Adrenal gland (tissue), 12 donors: ENCODE data around the gene FMN1. TPM values are rescaled to one million over a fixed set of nuclear protein-coding genes. Genes with fewer than 3 reads are reported as not detected.

Experiments
- DNase-seq, 7 donors: peaks; one replicate each; pipeline ENCODE4 v3.0.0-alpha.2; 2019 to 2020
- H3K27ac ChIP-seq, 5 donors: fragments of 200-600 bp; sonication (generic) in 4 of 5; 1 replicate in 3 of 5; 2 replicates in 2 of 5; pipeline versions ENCODE4 v1.5.1 to v1.8.0; 2016 to 2020; ENCODE audit warnings: mild to moderate bottlenecking in 1 of 5
- H3K27me3 ChIP-seq: fragments of 200-600 bp; 2 replicates; pipeline ENCODE4 v1.8.0; 2021
- H3K36me3 ChIP-seq, 2 donors: fragments of 200-600 bp; replicated peaks in 1 of 2; 1 replicate in 1 of 2; 2 replicates in 1 of 2; pipeline versions ENCODE4 v1.5.1 to v1.8.0; 2018 to 2022
- H3K4me1 ChIP-seq, 2 donors: fragments of 200-600 bp; replicated peaks in 1 of 2; 1 replicate in 1 of 2; 2 replicates in 1 of 2; pipeline versions ENCODE4 v1.5.1 to v1.8.0; 2018 to 2021
- H3K4me3 ChIP-seq, 4 donors: fragments of 200-600 bp; sonication (generic) in 3 of 4; one replicate each; pipeline ENCODE4 v1.5.1; 2016 to 2018
- H3K9me3 ChIP-seq, 3 donors: fragments of 200-600 bp; sonication (generic) in 1 of 3; replicated peaks in 1 of 3; 1 replicate in 2 of 3; 2 replicates in 1 of 3; pipeline versions ENCODE4 v1.5.1 to v1.8.0; 2016 to 2021
- POLR2A ChIP-seq, 2 donors: fragments of 450-650 bp; IDR thresholded peaks; one replicate each; pipeline ENCODE4 v1.6.1; 2017; ENCODE audit warnings: antibody characterized with exemption in 2 of 2, mild to moderate bottlenecking in 2 of 2, moderate library complexity in 1 of 2
- WGBS, 4 donors: extraction: QIAGEN DNeasy Blood & Tissue Kit in 2 of 4; methylation state at CpG; one replicate each; pipeline versions ENCODE4 v1.1.5 to v1.1.7; 2013 to 2017; 5-methylcytosine and 5-hydroxymethylcytosine counted together
- intact Hi-C, 2 donors: fragments of 100-400 bp; cut with DNase I; formaldehyde crosslinking; loops; one replicate each; pipeline versions ENCODE4 v1.14.1 to v1.15.0; 2022 to 2023
- polyA plus RNA-seq, 3 donors: library from polyadenylated mRNA; stranded (reverse); fragments of 200-250 nt in 2 of 3; fragments of 350-450 nt in 1 of 3; fragmentation: Illumina TruSeq in 1 of 3; extraction: RNeasy Lipid Tissue Mini Kit (QIAGEN cat#74804) in 1 of 3; gene quantifications; one replicate each; pipeline ENCODE4 v1.2.3, GENCODE V29; 2013 to 2014
- total RNA-seq, 9 donors: library from RNA; depleted of rRNA in 4 of 9; stranded (reverse); fragments of >200 nt in 4 of 9; fragments of 120-200 nt in 1 of 9; fragmentation: NEBNext Ultra II Directional in 1 of 9; extraction: Animal tissue kit (Norgen Biotek cat#: 25700) in 1 of 9; gene quantifications; one replicate each; pipeline versions ENCODE4 v1.1.0 to v1.2.4, GENCODE V29; 2013 to 2023
- TF ChIP-seq, protein P1 (sequence below), 6 experiments: fragments of 450-650 bp in 4 of 6; fragments of 200-600 bp in 2 of 6; sonication (generic) in 1 of 6; IDR thresholded peaks; 1 replicate in 5 of 6; 2 replicates in 1 of 6; pipeline versions ENCODE4 v1.5.1 to v1.8.0; 2016 to 2021; ENCODE audit warnings: antibody characterized with exemption in 6 of 6, mild to moderate bottlenecking in 2 of 6, moderate library complexity in 1 of 6
- donor health status: healthy with polysubstance abuse.
- donor health status: Bipolar disorder and iron deficiency.
- donor health status: DM: yes; HTN: yes; CAD: no.
- donor health status: DM: no; HTN: no; CAD: no.
- donor health status: DM: no; HTN: no; CAD: no.
- donor health status: DM: yes; HTN: yes; CAD: no.

FMN1 gene
- total and polyA plus RNA-seq, 12 donors, result 0.37 to 29.2 (median 11.4) TPM

DNA sequence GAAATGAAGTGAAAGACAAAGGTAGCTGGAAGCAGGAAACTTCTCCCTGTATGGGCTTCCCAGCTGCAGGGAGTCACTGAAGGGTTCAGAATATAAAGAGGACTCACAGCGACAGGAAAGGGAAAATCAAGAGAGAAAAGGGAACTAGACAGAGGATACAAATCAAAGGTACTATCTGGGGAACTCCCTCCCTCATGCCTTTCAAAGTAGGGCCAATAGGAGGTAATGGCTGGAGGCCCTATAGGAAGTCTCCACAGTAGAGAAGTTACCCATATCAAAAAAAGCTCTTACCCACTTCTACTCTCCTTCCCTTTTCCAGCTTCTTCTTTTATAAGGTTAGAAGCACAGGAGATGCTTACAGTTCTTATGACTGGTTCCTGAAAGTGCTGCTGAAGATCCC, 43.5 kb downstream of the FMN1 start:
- no peak for TF ChIP-seq POLR2A (IDR thresholded peaks at IDR 0.05)
- TF ChIP-seq, protein P1, sequence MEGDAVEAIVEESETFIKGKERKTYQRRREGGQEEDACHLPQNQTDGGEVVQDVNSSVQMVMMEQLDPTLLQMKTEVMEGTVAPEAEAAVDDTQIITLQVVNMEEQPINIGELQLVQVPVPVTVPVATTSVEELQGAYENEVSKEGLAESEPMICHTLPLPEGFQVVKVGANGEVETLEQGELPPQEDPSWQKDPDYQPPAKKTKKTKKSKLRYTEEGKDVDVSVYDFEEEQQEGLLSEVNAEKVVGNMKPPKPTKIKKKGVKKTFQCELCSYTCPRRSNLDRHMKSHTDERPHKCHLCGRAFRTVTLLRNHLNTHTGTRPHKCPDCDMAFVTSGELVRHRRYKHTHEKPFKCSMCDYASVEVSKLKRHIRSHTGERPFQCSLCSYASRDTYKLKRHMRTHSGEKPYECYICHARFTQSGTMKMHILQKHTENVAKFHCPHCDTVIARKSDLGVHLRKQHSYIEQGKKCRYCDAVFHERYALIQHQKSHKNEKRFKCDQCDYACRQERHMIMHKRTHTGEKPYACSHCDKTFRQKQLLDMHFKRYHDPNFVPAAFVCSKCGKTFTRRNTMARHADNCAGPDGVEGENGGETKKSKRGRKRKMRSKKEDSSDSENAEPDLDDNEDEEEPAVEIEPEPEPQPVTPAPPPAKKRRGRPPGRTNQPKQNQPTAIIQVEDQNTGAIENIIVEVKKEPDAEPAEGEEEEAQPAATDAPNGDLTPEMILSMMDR (IDR thresholded peaks at IDR 0.05), result no peak
- no peak for DNase-seq
- Histone ChIP-seq H3K4me3 (peak overlapping the region in 1 of 4 donors; percentile 46), H3K27me3 (no peaks in the 10 kb centered on the region), H3K36me3 (no peaks in the 10 kb centered on the region), H3K4me1 (no peaks in the 10 kb centered on the region), H3K27ac (no peak overlapping the region), H3K9me3 (no peaks in the 10 kb centered on the region)
- 44 to 64% (median 61%) methylated on average over 1 of the region's 1 CpG for WGBS, 4 donors
- intact Hi-C loops, result no loop called here

DNA sequence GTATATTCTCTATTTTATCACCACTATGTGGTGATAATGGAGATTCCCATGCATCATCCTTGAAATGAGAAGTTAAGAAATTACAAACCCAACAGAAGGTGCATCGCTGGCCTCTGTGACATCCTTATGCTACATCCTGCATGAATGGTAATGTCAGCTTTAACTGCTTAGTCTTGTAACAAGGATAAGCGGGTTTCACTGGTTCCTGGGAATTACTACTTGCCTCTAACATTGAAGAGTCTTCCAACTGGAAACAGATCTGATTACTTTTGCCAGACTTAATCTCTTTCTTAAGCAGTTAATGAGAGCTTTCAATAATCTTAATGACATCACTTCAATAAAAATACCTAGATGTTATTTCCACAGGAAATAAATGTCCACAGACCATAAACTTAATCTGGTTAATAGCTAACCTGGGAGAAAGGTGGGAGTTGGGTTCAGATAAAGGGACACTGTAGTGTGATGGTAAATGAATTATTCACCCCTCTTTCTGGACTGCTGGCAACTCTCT, 44.0 kb downstream of the FMN1 start:
- WGBS, 4 donors, result 81 to 94% (median 92%) methylated on average over 2 of the region's 2 CpGs
- no peak for DNase-seq
- Histone ChIP-seq H3K4me3 (peak overlapping the region in 1 of 4 donors; percentile 15), H3K4me1 (no peaks in the 10 kb centered on the region), H3K27ac (no peak overlapping the region), H3K36me3 (no peaks in the 10 kb centered on the region), H3K27me3 (no peaks in the 10 kb centered on the region), H3K9me3 (no peaks in the 10 kb centered on the region)
- no peak for TF ChIP-seq POLR2A (IDR thresholded peaks at IDR 0.05)
- TF ChIP-seq, protein P1 (IDR thresholded peaks at IDR 0.05), result no peak
- intact Hi-C loops, result no loop called here

DNA sequence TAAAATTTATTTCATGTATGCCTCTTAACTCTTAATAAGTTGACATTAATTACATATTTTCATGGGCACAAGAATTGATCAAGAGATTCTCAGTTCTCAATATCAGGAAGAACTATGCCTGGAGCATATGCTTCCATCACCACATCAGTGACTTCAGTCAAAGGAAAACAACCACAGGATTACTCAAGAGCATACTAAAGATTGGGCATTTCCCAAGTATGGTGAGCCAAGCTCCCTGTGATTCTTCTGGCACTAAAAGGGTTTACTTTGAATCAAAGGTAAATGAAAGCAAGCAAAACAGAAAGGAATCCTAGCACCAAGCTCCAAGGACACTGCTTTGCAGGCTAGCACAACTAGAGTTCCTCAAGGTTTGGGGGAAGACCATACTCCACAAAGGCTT, 44.6 kb downstream of the FMN1 start:
- Histone ChIP-seq H3K27ac (no peak overlapping the region), H3K36me3 (no peaks in the 10 kb centered on the region), H3K27me3 (no peaks in the 10 kb centered on the region), H3K9me3 (no peaks in the 10 kb centered on the region), H3K4me1 (no peaks in the 10 kb centered on the region), H3K4me3 (no peak overlapping the region)
- DNase-seq, result no peak
- intact Hi-C loops, result no loop called here
- TF ChIP-seq, protein P1 (IDR thresholded peaks at IDR 0.05), result no peak
- TF ChIP-seq POLR2A (IDR thresholded peaks at IDR 0.05), result no peak

DNA sequence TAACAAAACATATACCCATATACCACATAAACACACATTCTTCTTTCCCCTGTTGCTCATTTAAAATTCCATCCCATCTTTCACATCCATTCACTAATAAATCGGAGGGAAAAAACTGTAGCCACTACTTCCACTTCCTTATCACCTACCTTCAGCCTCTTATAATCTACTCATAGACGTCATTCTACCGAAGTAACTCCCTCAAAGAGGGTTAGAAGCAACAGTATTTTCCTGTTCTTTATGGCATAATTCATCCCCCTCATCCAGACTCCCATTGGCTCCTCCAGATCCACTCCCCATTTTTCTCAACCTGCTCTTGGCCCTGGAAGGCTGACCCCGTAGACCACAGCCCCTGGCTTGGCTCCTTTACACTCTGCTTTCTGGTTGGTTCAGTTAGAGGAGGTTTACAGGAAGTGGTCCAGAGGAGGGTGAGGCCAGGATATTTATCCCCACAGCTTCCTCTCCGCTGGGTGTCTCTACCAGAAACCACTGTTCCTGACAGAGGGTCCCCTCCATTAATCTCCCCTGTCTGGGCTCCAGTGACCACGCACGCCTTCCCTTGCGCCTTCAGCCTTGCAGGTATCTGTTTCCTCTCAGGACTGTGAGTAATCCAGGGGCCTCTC, 46.3 kb downstream of the FMN1 start:
- Histone ChIP-seq H3K27me3 (no peaks in the 10 kb centered on the region), H3K27ac (no peak overlapping the region), H3K4me3 (no peak overlapping the region), H3K4me1 (no peaks in the 10 kb centered on the region), H3K36me3 (no peaks in the 10 kb centered on the region), H3K9me3 (no peaks in the 10 kb centered on the region)
- no peak for DNase-seq
- intact Hi-C loops, result no loop called here
- TF ChIP-seq, protein P1 (IDR thresholded peaks at IDR 0.05), result no peak
- TF ChIP-seq POLR2A (IDR thresholded peaks at IDR 0.05), result no peak
- 67 to 81% (median 74%) methylated on average over 8 of the region's 8 CpGs for WGBS, 4 donors
